ENCODE results near the gene KAZN.

KAZN gene

DNA sequence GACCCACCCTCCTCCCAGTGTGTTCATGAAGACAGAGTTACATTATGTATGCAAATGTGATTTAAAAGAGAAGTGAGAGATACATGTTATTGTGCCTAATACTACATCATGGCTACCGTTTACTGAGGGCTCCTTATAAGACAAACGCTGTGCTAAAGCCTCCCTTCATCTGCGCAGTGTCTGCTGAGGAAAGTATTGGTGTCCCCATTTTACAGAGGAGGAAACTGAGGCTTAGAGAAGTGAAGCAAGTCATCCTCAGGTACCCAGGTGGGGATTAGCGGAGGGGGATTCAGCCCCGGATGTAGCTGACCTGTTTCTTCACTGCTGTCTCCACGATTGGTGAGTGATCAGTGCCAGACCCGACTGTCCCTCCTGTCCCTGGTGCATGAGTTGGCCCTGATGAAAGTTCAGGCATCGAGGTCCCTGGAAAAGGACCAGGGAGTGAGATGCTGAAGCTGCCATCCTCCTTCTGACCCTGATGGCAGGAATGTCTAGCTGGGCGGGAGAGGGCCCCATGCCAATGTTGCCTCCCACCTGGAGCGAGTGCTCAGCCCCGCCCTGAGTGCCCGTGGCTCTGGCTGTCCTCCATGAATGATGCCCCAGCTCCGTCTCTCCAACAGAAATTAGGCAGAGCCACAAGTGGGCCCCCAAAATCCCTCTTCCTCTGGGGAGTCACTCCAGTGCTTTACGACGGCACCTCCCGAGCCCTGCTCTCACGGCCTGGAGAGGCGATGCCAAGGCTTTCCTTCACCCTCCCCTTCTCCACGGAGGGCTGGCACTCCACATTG lies 204.7 kb downstream of the KAZN start:
- DNase-seq, result no peak

DNA sequence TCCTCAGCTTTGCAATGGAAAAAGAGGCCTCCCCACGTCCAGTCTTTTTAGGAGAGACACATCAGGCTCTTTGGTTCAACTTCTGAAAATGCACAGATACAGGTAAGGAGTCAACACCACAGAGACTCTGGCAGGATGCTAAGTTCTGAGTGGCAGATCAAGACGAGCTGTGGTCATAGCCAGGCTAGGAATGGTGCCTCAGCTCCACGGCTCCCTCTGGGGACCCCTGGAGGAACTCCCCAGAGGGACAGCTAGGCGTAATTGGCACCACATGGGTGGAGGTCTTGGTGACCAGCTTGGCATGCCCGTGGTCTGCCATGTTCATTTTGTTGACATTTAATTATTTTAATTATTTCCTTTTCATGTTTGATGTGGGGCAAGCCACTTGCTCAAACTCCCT lies 206.1 kb downstream of the KAZN start:
- no peak for DNase-seq

DNA sequence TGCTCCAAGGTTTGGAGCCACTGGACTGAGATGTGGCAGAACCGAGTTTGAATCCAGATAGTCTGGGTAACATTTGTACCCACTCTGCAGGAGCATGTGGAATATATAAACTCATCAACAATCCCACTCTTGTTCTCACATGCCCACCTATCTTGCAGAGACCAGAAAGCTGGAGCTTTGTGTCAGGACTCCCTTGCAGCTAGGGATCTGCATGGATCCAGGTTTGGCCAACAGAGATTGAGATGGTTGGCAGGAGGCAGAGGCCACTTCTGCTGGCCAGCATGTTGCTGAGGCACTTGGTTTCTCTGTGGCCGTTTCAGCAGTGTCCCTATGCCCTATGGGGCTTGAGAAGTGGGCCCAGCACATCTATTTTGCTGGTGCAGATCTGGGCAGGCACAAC lies 208.3 kb downstream of the KAZN start:
- DNase-seq, result no peak

DNA sequence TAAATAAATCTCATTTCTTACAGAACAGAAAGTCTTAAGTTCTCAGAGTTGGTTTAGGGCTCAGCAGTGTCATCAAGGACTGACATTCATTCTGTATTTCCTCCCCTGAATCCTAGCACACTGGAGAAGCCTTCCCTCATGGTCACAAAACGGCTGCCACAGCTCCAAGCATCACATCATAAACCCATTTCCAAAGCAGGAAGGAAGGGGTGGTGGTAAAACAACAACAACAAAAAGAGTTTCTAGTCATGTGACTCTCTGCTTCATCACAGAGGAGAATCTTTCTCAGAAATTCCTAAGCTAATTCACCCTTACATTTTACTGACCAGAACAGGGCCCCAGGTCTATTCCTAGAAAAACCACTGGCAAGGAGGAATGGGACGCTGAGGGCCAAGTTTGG lies 210.3 kb downstream of the KAZN start:
- DNase-seq, result no peak

DNA sequence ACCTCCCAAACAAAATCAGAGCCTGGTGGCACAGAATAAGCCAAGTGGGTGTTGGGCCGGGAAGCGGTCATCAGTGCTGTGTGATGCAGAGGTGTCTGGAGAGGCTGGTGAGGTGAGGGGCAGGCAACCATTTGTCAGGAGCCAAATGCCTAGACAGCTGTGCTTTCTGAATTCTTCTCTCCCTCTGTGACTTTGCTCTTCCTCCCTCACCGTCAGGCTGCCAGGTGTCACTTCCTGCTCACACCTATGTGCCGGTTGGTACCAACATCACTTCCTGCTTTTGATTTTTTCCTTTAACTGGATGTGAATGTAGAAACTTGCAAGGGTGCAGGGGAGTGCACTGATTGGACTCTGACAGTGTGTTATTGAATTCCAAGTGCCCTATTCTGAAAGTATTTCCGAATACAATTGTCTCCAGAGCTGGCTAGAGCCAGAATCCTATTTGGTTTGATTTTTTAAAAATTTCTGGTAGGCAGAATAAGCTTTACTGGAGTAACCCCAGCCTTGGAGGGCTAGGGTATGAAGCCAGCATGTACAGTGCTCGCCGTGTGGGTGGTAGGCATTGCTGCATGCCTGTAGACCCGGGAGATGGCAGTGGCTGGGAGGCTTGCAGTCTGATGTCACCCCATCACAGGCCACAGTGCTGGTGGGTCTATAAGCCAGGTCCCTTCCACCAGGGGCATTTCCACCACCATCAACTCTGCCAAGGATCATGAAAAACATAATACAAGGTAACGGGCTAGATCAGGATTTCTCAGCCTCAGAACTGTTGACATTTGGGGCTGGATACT lies 210.9 kb downstream of the KAZN start:
- DNase-seq, result no peak

DNA sequence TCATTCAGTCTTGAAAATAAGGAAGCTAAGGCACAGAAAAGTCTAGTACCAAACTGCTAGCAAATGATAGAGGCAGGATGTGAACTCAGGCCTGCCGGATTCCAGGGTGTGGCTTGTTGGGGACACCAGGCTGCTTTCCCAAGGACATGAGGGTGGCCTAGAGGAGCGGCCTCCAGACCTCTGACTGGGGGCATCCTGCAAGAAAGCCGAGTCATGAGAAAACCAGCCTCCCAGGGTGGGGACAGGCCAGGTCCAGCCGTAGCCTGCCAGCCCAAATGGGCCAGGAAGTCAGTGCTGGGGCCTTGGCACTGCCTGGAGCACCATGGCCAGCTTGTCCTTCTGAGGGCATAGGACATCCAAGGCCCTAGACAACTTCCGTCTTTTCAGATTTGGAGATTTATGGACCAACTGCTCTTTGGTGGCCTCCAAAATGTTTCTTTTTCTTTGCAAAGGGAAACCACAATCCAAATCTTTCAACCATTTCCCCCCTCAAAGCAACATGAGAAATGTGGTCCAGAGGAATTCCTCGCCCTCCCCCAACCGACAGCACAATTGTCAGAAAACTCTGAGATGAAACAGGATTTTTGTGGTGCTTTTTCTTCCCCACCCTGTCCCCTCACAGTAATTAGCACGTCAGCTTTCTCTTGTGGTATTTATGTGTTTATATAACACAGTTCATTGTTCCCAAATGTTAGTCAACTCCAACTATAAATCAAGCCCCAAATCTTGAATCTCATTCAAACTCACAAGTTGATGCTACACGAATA lies 212.3 kb downstream of the KAZN start:
- no peak for DNase-seq

DNA sequence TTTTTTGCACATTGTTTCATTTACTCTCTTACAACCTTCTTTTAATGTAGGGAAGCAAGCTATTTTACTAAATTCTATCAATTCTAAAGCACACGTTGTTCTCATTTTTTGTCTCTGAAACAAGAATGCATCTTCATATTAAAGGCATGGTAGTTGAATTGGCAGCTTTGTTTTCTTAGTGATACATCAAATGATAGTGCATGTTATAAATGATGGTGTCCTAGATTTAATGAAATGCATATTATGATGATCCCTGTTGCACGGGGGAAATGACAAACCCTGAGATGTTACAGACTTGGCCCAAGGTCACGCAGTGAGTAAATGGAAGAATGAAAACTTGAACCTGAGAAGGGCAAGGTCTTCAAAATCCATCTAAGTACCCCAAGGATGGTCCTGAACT lies 213.1 kb downstream of the KAZN start:
- DNase-seq, result no peak

DNA sequence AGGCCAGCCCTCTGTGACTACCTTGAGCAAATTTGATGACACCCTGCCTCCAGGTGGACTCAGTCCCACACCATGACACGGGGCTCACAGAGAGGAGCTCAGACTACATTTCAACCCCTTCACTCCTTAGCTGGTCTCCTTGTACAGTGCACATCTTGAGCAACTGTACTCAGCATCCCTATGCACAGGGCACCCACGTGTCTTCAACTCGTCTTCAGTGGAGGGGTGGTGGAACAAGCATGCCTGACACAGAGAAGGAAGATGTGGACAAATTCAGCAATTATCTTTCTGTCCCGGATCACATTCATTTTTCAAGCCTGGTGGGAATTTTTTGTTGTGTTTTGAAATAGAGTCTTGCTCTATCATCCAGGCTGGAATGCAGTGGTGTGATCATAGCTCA lies 213.7 kb downstream of the KAZN start:
- DNase-seq, result no peak

DNA sequence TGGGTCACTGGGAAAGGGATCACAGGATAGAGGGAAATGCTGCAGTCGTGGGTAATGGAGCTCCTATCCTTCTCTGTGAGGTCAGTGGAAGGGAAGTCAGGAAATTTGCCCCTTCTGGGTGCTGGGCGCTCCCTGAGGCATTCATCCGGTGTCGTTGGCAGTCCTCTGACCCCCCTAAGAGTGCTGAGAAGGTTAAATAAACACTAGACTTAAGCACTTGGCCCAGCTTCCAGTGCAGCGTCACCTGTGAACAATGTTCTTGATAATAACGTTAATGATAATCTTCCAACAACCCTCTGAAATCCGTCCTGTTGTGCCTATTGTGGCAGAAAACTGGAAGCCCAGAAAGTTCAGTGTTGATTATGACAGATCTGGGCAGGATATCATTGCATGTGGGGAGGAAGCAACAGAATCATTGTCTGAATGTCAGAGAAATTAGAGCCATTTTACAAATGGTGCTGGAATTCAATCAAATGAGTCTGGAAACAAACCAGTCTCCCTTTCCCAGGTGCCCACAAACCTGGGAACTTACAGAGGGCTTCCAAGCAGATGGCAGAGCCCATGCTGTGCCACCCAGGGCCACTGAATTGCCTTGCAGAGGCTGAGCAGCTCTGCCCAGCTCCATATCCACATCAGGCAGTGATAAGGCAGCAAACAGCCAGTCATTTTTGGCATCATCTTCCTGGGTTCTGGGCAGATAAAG lies 216.8 kb downstream of the KAZN start:
- DNase-seq, result no peak

DNA sequence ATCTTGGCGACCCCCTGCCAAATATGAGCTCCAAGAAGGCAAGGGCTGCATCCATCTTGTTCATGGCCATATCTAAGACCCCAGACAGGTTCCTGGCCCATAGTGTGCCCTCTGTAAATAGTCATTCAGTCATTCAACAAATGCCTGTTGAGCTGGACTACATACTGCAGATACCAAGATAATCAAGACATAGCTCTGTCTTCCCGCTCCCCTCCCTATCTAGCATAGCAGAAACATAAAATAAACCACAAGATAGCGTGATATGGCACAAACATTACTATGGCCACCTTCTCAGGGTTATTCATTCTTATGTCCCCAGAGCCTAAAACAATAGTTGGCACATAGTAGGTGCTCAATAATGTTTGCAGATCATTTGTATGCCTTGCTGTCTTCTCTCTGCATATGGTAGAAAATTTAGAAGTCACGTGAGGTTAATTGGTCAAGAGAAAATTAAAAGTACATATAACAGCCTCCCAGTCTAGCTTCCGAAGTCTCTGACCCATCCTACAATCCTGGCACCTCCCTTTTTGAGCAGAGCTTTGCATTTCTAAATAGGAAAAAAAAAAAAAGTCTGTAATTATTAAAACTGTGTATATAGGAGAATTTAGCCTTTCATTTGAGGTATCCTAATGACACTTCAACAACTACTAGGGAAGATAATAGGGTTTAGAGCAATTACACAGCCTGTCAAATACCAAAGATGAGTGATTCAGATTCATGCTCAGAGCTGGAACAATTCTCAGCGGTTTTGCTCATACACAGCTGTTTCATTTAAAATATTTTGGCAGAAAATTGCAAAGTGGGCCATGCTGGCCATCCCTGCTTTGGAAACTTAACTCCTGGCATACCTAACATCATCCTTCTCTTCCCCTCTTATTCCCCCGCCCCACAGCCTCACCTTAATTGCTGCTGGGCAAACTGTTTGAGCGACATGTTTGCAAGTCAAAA lies 219.0 kb downstream of the KAZN start:
- no peak for DNase-seq

DNA sequence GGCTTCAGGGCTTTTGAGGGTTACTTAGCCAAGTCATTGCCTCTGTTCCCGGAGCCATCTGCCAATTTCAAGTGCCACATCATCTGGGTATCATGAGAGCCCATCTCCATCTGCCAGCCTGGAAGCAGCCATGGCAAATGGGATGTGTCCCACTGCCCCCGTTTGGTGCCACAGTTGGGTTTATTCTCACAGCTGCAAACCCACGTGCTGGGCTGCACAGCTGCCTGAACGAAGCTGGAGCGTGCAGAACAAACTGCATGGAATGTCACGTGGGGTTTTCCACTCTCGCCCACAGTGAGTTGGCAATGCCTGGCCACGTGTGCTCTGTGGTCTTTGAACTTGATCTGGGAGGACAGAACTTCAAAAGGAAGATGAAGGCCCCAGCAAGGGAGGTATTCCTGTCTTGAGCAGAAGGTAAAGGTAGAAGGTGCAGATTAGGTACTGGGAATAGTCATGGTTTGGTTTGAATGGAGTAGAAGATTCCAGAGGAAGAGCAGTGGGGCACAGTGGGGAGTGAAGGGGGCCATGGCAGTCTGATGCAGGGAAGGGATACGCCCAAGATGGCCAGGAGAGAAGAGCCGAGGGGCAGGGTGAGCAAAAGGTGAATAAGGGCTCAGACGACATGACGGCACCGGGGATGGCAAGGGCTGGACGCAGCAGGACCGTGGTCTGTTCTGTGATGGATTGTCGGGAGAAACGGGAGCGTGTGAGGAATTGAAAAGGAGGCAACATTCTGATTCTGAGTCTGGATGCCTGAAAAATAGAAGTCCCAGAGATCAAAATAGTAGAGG lies 222.0 kb downstream of the KAZN start:
- no peak for DNase-seq

DNA sequence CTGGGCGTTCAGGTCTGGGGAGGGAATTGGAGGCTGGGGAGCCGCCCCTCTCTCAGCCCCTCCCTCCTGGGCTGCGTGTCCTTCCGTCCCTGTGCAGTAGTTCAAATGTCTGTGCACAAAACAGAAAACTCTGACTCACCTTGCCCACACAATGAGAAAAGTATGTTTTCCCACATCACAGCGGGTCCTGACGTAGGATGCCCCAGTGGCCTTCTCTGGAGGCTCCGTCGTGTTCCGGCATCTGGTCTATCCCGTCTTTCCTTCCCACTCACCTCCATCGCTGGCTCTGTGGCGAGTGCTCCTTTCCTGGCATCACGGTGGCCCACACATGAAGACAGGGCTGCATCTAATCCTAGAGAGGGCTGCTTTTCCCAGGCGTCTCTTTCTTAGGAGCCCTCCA lies 224.0 kb downstream of the KAZN start:
- no peak for DNase-seq

DNA sequence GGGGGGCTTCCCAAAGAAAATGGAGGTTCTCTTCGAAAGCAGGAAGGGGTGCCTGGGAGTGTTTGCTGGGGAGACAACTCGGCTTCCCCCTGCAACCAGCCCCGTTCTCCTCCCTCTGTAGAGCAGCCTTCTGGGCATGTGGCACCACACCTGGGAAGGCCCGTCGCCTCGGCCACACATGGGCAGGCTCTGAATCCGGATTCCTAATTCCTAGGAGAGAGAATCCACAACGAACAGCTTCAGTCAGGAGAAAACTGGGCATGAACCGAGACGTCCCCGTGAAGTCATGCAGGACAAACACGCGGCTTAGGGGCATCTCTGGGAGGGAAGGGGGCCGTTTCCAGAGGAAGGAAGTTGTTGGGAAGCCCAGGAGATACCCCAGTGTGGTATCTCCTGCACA lies 224.5 kb downstream of the KAZN start:
- no peak for DNase-seq

DNA sequence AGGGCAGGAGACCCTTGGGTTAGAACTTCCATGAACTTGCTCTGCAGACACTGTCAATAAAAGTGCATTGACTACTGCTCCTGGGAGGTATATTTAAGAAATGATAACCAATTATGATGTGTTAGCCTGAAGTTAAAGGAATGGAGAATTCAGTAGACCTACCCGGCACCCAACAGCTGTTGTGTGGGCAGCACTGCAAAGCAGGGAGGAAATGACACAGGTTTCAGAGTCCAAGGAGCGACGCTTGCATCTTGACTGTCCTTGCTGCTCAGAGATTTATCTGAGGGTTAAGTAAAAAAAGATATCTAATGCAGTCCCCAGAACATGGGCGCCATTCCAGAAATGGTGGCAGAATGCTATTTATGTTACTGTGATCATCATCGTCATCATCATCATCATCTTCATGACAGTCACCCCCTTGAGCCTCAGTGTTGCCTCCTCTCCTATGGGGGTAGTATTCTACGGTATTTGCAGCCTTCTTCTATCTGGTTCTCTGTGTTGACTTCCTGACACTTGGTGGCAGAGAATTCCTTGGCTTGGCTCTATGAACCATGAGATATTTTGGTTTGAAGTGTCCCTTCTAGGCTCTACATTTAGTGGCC lies 225.9 kb downstream of the KAZN start:
- no peak for DNase-seq

DNA sequence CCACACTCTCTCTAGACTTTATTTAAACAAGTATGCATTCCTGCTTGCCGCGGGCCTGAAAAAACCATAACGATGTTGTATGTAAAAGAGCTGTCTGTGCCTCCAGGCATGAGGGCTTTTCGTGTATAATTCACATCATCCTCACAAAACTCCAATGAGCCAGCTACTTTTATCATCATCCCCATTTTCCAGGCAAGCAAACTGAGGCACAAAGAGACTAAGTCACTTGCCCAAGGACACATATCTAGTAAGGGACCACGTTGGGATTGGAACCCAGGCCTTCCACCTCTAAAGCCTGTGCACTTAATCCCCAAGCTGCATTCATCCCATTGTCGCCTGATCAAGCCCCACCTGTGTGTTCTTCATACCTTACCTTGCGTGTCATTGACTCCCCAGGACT lies 226.9 kb downstream of the KAZN start:
- no peak for DNase-seq

DNA sequence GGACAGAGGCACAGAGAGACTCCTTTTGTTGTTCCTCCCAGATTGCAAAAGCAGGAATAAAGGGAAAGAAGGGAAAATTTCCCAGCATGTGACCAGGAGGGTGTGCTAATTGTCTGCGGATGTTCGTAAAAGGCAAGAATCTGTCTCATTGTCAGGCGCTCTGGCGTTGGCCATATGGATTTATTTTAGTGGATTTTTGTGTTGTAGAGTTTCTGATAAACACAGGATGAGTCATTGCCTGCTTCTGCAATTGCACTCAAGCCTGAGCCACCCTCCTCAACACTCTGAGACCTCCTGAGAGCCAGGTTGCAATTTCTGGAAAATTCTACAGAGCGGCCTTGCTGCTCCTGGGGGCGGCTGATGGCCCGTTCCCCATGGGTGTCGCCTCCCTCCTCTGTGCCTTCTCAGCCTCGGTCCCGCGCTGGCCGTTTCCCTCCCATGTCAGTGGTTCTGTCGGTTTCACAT lies 227.7 kb downstream of the KAZN start:
- DNase-seq, result no peak

DNA sequence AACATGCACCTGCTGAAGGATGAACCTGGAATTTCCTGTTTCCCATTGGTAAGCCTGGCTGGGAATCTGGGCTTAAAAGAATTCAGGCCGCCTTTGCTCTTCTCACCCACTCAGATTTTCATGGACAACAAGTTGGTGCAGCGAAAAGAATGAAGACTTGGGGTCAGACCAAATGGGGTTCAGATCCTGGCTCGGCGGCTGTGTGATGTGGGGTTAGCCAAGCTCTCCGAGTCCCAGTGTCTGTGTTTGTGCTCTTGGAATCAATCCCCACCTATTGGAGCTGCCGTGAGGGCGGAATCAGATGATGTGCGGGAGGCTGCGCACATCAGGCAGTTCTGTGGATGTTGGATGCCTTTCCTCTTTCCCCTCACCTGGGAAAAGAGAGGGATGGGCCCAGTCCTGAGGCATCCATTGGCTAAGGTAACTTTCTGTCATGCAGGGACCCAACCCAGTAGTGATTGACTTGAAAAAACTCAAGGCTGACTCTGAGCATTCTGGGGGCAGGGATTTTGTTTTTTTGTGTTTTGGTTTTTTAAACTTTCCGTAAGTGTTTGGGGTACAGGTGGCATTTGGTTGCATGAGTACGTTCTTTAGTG lies 228.3 kb downstream of the KAZN start:
- DNase-seq, result no peak

DNA sequence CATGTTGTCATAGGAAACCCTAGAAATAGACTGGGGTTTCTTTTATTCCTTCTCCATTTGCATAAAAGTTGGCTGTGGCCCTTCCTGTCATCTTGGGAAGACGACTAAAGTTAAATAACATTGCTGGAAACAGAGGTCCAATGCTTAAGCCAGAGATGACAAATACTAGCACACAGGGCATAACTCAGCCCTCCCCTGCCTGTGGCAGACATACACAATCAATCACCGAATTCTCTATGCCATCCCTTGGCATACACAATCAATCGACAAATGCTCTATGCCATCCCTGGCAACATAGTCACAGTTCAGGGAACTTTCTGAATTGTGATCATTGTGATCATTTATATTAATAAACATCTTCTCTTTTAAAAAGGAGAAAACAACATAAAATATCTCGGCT lies 229.4 kb downstream of the KAZN start:
- no peak for DNase-seq

DNA sequence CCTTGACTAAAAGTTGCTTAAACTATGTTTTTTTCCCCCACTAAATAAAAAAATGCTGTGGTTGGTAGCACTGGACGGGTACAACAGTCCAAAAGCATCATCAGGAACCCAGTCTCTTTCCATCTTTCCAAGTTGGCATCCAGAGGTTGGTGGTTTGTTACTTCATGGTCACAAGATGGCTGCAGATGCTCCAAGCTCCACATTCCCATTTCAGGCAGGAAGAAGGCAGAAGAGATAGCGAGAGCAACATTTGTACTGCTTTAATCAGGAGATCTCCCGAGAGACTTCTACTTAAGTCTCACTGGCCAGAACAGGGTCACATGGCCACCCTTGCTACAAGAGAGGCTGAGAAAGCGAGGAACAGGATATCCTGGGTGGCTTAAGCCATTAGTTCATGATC lies 230.2 kb downstream of the KAZN start:
- DNase-seq, result no peak

DNA sequence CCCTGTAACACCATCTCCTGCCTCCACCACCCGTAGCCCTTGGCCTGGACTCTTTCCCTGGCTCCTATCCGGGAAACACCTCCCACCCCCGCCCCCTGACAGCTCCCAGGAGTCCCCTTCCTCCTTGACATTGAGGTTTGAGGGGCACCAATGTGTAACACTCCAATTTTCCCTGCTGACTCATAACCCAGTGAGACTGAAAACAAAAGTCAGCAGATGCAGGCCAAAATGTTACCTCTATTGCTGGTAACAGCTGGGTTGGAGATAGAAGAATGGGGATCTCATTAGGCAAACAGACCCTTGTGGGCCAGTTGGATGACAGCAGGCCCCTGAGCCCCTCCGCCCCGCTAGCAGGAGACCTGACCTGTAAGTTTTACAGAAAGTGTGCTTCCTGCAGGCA lies 237.2 kb downstream of the KAZN start:
- DNase-seq, result no peak

All from activated T-cell treated with anti-CD3 and anti-CD28 coated beads, Interleukin-2, amount 50 U/mL, for 1 hour (primary cell).